ENCODE measurements around the gene GPAT3. TPM values are rescaled to one million over a fixed set of nuclear protein-coding genes. Genes with fewer than 3 reads are reported as not detected.

The GPAT3 gene
- total RNA-seq, 4 donors from 2014 or later = 3.7 to 7.5 (median 5.4) TPM

DNA sequence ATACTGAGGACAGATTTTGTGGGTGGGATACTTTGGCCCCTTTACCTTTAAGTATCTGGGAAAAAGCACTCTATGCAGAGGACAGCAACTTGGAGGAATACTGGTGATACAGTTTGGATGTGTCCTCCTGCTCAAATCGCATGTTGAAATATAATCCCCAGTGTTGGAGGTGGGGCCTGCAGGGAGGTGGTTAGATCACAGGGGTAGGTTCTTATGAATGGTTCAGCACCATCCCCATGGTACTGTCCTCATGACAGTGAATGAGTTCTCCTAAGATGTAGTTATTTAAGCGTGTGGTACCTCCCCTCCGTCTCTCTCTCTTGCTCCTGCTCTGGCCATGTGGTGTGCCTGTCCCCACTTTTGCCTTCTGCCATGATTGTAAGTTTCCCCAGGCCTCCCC lies 24.6 kb downstream of the GPAT3 start:
- Histone ChIP-seq H3K27ac (replicated peaks in 1 of 4) (no peak overlapping the region), H3K4me3 (no peak overlapping the region), H3K4me1 (peaks cover 0 to 7% (median 0%) of the 10 kb centered on the region in 4 donors), H3K36me3 (no peaks in the 10 kb centered on the region), H3K9me3 (no peaks in the 10 kb centered on the region), H3K27me3 (no peaks in the 10 kb centered on the region)
- intact Hi-C loops (cut with DNase I) = no loop called here
- WGBS = 87% methylated on average over 3 of the region's 3 CpGs
- no peak for TF ChIP-seq POLR2AphosphoS5 (IDR thresholded peaks at IDR 0.05)
- DNase-seq (ENCODE audit: extremely low spot score) = no peak

DNA sequence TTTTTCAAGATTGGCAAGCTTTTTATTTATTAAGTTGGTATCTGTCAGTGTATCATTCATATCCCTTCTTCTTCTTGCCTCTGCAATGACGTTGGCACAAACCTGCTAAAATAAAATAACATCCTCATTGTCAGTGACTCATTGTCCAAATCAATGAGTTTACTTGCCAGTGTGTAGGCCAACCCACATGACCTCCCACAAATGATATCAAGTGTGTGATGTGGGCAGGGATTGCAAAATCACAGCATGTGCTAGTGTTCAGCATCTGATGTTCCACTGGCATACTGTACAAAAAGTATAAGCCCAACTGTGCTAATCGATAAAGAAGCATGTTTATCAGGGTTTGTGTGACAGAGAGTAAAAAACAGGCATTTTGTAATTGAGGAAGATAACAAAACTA lies 25.5 kb downstream of the GPAT3 start:
- WGBS = 60% methylated on average over 2 of the region's 2 CpGs
- Histone ChIP-seq H3K36me3 (no peaks in the 10 kb centered on the region), H3K27ac (replicated peaks in 1 of 4) (no peak overlapping the region), H3K27me3 (no peaks in the 10 kb centered on the region), H3K9me3 (no peaks in the 10 kb centered on the region), H3K4me1 (peaks cover 0 to 7% (median 0%) of the 10 kb centered on the region in 4 donors), H3K4me3 (no peak overlapping the region)
- TF ChIP-seq POLR2AphosphoS5 (IDR thresholded peaks at IDR 0.05) = no peak
- TF ChIP-seq POLR2A (IDR thresholded peaks at IDR 0.05; ENCODE audit: low read depth) = no peak
- no peak for TF ChIP-seq CTCF (IDR thresholded peaks at IDR 0.05)
- TF ChIP-seq EP300 (IDR thresholded peaks at IDR 0.05) = no peak
- intact Hi-C loops (cut with DNase I) = no loop called here
- no peak for DNase-seq (ENCODE audit: extremely low spot score)

- 89% methylated on average over 1 of the region's 1 CpG for WGBS
- Histone ChIP-seq H3K27ac (replicated peaks in 1 of 4) (no peak overlapping the region), H3K4me1 (peaks cover 0 to 7% (median 0%) of the 10 kb centered on the region in 4 donors), H3K4me3 (no peak overlapping the region), H3K9me3 (no peaks in the 10 kb centered on the region), H3K36me3 (no peaks in the 10 kb centered on the region), H3K27me3 (no peaks in the 10 kb centered on the region)
- intact Hi-C loops (cut with DNase I) = no loop called here
- DNase-seq (ENCODE audit: extremely low spot score) = no peak
- no peak for TF ChIP-seq POLR2A (IDR thresholded peaks at IDR 0.05; ENCODE audit: low read depth)
Observed at GRCh38 chr4:83563998-83564397, 28.1 kb downstream of the GPAT3 start.

DNA sequence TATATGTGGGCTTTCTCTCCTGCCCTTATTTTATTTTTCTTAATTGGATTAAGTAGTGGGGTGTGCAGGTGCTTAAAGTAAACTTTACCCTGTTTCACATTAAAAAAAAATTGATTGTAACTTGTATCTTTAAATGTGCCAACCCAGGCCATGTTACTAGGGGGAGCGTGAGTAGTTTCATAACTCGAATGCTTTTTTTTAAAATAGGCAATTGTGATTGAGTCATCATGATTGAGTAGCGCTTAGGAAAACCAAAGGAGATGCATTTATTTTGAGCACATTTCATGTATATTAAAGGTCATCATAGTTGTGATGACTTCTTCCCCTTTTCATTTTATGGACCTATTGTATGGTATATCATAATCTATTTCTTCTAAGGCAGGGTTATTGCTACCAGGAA lies 32.2 kb downstream of the GPAT3 start:
- intact Hi-C loops (cut with DNase I) = no loop called here
- DNase-seq (ENCODE audit: extremely low spot score) = no peak
- Histone ChIP-seq H3K4me3 (no peak overlapping the region), H3K36me3 (no peaks in the 10 kb centered on the region), H3K9me3 (no peaks in the 10 kb centered on the region), H3K27me3 (no peaks in the 10 kb centered on the region), H3K4me1 (no peaks in the 10 kb centered on the region), H3K27ac (replicated peaks in 1 of 4) (no peak overlapping the region)
- 84% methylated on average over 3 of the region's 3 CpGs for WGBS
- TF ChIP-seq POLR2A (IDR thresholded peaks at IDR 0.05; ENCODE audit: low read depth) (no peak), CTCF (IDR thresholded peaks at IDR 0.05) (no peak), EP300 (IDR thresholded peaks at IDR 0.05) (no peak), POLR2AphosphoS5 (IDR thresholded peaks at IDR 0.05) (no peak)

GRCh38 chr4:83569429-83569828 lies 33.5 kb downstream of the GPAT3 start:
- no peak for DNase-seq (ENCODE audit: extremely low spot score)
- no peak overlapping the region for H3K4me3 ChIP-seq
- WGBS = 73% methylated on average over 4 of the region's 4 CpGs
- no peaks in the 10 kb centered on the region for H3K36me3 ChIP-seq
- no peaks in the 10 kb centered on the region for H3K27me3 ChIP-seq
- no peaks in the 10 kb centered on the region for H3K4me1 ChIP-seq
- H3K27ac ChIP-seq (replicated peaks in 1 of 4) = no peak overlapping the region
- no peak for TF ChIP-seq POLR2AphosphoS5 (IDR thresholded peaks at IDR 0.05)
- TF ChIP-seq POLR2A (IDR thresholded peaks at IDR 0.05; ENCODE audit: low read depth) = no peak
- TF ChIP-seq CTCF (IDR thresholded peaks at IDR 0.05) = no peak
- no peak for TF ChIP-seq EP300 (IDR thresholded peaks at IDR 0.05)
- intact Hi-C loops (cut with DNase I) = no loop called here
- no peaks in the 10 kb centered on the region for H3K9me3 ChIP-seq

GRCh38 chr4:83569987-83570386 lies 34.1 kb downstream of the GPAT3 start:
- no peaks in the 10 kb centered on the region for H3K9me3 ChIP-seq
- H3K27me3 ChIP-seq = no peaks in the 10 kb centered on the region
- DNase-seq (ENCODE audit: extremely low spot score) = no peak
- H3K4me3 ChIP-seq = no peak overlapping the region
- WGBS = 79% methylated on average over 5 of the region's 5 CpGs
- no peaks in the 10 kb centered on the region for H3K4me1 ChIP-seq
- intact Hi-C loops (cut with DNase I) = no loop called here
- no peak for TF ChIP-seq POLR2AphosphoS5 (IDR thresholded peaks at IDR 0.05)
- no peak for TF ChIP-seq EP300 (IDR thresholded peaks at IDR 0.05)
- no peak for TF ChIP-seq POLR2A (IDR thresholded peaks at IDR 0.05; ENCODE audit: low read depth)
- TF ChIP-seq CTCF (IDR thresholded peaks at IDR 0.05) = no peak
- no peak overlapping the region for H3K27ac ChIP-seq (replicated peaks in 1 of 4)
- no peaks in the 10 kb centered on the region for H3K36me3 ChIP-seq

All from esophagus muscularis mucosa (tissue), 4 donors.